Measurements from ENCODE around the gene RIC8B.

RIC8B gene

DNA sequence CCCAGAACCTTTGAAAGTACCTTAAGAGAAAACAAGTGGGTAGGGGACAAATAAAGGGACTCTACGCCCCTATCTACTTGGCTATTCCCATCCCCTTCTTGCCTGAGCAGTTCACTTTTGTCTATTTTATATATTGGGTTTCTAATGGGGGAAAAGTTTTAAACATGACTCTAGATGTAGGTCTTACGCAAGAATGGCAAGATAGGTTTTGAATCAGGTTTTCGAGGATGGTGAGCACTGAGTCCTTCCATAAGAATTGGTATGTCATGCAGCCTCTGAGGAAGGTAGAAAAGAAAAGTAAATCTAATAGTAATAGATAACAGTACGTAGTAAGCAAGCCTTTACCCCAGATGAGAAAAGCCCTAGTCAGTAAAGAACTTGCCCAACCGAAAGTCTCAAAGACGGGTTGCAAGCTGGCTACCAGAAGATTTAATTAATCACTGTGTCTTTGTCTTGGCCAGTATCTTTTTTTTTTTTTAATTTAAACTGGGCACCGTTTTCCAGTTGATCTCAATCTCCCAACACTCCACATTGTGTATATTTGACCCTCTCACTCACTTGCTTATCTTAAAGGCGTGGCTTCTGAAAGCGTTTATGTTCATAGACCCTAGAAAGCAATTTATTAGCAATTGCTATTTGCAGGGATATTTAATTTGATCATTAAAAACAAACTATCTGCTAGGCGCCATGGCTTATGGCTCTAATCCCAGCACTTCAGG is 94.7 kb downstream of the RIC8B start:
- no peak for DNase-seq (ENCODE audit: low read depth)

DNA sequence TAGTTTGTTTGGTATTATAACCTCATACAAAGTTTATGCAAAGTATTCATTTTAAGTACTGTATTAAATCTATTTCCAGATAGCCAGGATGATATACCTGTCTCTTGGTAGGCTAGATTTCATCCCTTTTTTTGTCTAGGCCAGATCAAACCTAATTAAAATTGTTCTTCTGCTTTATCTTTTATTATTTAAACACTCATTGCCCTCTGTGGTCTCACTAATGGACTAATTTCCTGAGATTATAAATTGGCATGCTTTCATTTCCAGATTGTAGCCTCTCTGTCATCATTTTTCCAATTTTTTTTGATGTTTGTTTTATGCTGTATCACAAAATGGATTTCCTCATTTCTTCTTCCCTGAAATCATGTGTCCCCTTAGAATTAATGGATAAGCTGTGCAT is 95.6 kb downstream of the RIC8B start:
- DNase-seq (ENCODE audit: low read depth): no peak

DNA sequence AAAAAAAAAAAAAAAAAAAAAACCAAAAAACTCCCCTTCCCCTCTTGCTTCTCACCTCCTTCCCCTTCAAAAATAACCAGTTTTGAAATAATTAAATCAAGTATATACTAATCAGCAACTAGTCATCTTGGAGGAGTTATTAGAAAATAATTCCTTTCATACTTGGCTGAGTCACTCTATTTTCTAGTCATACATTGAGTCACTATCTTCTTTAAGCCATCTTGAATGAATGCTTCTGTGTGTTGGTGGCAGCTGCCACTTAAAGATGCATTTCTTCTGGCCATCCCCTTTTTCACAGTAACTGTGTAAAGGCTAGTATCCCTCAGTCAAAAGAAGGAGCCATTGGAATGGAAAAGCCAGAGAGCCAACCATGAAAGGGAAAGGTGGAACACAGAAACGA is 97.0 kb downstream of the RIC8B start:
- no peak for DNase-seq (ENCODE audit: low read depth)

DNA sequence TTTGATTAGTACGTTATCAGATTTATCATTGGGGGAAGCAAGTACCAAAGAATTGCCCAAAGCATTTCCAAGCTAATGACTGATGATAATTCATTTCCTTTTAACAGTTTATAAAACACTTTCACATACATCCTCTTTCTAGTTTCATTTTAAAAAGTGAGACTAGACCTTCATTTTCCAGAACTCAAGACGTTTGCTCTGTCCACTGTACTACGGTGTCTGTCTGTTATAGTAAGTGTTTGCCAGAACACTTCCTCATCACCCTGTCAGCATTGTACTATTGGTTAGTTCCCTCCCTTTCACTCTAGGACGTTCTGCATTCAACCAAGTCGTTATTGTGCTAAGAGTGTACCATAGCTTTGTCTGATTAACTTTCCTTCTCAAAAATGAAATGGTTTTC is 99.5 kb downstream of the RIC8B start:
- no peak for DNase-seq (ENCODE audit: low read depth)

DNA sequence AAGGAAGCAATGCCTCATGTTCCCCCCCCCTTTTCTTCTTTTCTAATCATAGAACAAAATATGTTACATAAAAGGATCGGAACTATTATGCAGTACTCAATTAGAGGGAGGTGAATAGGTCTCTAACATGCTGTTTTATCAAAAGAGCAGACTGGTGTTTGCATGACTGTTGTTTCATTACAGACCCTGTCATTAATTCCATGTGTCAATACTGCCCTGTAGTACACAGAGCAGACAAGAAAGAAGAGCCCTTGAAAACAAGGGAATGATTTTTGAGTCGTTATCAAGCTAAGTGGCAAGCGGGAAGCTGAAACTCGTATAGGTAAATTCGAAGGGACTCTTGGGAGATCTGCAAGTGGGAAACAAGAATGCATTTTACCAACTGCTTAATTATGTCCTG is 104.3 kb downstream of the RIC8B start:
- no peak for DNase-seq (ENCODE audit: low read depth)

DNA sequence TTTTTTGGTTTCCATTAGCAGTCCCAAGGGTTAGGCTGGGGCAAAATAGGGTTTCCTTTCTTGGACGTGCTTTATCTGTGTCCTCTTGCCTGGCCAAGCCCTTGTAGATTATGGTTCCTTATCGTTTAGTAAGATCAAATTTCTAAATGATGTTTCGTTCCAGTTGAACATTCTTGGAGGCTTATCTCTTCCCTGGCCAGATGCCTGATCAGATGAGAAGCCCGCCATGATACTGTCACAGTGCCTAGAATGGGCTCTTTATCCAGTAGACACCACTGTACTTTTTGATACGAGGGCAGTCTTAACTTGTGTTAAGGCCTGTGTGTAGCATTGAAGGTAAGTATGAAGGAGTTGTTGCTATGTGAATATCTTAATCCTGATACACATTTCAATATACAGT is 105.1 kb downstream of the RIC8B start:
- DNase-seq (ENCODE audit: low read depth): no peak

DNA sequence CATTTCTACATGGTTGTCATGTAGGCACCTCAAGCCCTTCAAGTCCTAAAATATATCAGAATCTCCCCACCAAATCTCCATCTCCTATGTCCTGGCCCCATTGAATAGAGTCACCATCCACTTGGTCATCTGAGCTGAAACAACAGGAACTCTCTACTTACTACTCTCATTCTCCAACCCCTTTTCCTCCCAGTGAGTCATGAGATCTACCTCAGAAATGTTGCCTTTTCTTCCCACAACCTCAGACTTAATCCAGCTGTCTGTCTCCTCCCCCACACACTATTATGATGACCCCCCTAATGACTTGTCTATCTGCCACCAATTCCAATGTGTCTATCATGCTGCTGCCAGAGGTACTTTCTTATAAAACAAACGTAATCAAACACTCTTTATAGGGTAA is 108.9 kb downstream of the RIC8B start:
- DNase-seq (ENCODE audit: low read depth): no peak

DNA sequence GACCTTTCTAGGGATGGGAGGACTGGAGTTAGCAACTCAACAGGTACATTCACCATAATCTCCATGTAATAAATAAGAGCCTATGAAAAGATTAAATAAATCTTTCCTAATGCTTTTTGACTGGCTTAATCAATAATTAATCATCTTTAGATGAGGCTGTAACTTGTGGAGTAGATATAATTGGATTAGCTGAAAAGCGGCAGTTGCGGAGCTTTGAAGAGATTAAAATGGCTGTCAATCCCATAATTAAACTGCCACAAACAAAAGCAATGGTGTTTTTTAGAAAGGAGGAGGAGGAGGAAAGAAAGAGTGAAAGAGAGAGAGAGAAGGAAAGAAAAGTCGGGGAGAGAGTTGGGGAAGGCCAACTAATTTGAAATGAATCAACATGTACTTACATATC is 110.5 kb downstream of the RIC8B start:
- DNase-seq (ENCODE audit: low read depth): no peak

DNA sequence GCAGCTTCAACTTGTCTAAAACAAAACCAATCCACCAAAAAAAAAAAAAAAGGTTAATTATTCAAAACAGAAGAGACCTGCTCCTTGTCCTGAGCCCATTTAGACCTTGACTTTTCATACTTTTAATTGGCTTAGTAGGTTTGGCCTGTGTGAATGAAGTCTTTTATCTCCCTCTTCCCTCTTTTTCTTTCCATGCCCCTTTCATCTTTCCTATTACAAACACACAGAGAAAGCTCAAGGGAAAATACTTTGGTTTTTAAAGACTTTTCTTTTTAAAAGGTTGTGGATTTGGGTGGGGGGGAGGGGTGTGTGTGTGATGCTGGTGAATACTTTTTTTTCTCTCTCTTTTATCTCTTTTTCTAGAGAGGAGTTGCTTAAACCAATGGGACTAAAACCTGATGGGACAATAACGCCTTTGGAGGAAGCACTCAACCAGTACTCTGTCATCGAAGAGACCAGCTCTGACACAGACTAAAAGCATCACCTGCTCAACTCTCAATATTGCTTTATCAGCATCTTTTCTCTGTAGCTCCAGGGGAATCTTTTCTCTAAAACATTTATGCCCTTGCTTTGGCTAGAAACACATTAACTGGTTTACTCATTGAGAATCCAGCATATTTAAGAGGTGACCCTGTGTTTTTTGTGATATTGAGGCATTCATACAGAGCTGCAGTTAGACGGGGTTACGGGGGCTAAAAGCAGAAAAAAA is 111.2 kb downstream of the RIC8B start:
- DNase-seq (ENCODE audit: low read depth): no peak

DNA sequence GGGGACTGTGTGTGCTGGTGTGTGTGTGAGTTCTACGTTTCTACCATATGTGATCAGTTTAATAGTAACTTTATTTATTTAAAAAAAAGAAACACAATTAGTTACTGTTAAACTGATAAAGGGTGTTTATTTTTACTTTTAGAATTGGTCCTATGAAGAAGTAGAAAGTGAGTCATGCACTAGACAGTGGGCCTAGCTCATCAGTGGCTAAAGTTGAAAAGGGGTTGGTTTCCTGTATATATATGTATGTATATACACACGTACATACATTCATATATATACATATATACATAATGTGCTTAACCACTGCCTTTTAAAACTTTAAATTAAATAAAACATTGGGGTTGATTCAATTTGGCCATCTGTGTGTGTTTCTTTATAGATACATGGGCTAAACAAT is 112.5 kb downstream of the RIC8B start:
- DNase-seq (ENCODE audit: low read depth): no peak

DNA sequence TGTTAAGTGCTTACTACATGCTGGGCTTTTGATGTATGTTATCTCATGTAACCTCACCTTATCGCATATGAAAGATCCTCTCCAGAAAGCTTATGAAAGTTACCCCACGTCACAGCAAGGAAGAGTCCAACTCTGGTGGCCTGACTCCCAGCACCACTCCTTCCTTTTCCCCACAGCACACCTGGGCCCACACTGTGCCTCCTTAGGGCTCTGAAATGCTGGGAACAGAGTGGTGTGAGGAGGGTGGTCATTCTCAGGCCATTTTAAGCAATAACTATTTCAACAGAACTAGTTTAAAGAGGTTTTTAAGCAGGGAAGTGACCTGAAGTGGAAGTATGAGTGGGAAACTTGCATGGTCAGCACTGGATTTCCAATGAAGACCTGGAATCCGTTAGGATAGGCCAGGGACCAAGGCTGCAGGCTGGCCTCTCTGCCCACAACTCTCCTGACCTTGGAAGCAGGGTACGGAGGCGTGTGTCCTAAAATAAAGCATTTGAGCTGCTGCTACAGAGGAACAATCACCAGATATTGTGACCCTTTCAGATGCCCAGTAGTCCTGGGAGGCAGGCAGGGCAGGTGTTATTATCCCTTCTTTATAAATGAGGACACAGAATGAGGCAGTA is 114.0 kb downstream of the RIC8B start:
- no peak for DNase-seq (ENCODE audit: low read depth)

DNA sequence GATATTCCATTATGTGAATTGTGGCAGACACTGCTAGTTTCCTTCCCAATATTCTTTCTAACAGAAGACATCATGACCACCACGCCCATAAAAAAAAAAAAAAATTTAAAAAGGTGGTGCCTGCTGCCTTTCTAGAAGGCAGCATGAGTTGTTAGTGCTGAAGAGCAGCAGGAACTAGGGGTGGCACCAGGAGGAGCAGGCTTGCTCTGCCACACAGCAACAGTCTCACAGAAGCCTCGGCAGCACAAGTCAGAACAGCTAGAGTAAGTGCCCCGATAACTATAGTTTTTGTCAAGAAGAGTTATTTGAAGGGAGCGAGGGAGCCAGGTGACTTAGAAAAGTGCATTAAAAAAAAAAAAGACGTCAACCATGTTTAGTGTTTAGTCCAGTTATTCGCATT is 114.8 kb downstream of the RIC8B start:
- no peak for DNase-seq (ENCODE audit: low read depth)

DNA sequence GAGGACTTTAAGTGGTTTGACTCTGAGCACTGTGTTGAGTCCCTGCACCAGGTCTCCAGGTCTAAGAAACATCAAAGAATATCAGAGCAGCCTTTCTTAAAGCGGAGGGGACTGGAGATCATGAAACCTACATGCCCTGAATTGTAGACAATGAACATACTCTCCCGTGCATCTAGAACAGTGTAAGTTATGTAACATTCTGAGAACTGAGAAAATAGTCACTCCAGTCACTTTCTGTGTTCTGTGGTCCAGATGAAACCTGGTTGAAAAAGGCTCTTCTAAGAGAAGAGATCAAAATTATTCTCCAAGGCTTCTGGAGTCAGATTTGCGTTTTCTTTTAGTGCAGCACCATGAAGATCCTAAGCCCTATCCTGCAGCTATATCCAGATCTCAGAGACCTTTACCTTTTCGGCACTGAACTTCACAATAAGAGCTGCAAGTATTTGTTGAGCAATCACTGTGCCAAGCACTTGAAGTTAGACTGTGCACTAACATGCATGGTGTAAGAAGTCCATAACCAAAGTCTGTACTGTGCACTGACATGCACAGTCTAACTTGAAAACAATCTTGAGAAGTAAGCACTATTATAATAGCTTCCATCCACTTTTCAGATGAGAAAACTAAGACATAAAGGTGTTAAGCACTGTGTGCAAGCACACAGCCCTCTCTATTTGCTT is 115.6 kb downstream of the RIC8B start:
- no peak for DNase-seq (ENCODE audit: low read depth)

DNA sequence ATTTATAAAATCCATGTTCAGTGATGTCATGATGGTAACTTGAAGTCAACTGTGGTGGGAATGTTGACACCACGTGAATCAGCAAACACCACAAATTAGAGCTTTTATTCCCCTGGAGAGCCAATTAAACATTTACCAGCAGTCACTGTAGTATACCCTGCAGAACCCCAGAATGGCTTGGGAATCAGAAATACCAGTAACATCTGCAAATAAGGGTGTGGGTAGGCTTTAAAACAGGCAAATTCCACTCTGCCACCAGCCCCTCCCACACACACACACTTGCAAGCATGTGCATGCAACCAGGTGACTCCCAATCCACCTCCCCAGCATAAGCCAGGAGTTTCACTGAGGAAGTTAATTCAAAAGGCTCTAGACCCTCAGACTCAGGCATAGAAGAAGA is 117.6 kb downstream of the RIC8B start:
- DNase-seq (ENCODE audit: low read depth): no peak

DNA sequence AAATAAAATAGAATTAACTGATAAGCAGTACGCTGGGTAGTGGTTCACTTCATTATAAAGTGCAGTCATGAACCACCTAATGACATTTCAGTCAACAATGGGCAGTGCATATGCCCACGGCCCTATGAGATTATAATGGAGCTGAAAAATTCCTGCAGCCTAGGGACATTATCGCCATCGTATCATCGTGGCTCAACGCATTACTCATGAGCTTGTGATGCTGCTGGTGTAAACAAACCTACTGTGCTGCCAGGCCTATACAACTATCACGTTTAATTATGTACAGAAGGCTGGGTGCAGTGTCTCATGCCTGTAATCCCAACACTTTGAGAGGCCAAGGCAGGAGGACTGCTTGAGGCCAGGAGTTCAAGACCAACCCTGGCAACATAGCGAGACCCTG is 119.0 kb downstream of the RIC8B start:
- DNase-seq (ENCODE audit: low read depth): no peak

DNA sequence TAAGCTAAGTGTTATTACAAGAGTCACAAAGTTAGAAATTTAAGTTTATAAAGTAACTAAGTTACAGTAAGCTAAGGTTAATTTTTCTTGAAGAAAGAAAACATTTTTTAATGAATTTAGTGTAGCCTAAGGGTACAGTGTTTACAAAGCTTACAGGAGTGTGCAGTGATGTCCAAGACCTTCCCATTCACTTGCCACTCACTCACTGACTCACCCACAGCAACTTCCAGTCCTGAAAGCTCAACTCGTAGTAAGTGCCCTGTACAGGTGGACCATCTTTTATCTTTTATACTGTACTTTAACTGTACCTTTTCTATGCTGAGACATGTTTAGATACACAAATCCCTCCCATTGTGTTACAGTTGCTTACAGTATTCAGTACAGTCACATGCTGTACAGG is 120.3 kb downstream of the RIC8B start:
- no peak for DNase-seq (ENCODE audit: low read depth)

DNA sequence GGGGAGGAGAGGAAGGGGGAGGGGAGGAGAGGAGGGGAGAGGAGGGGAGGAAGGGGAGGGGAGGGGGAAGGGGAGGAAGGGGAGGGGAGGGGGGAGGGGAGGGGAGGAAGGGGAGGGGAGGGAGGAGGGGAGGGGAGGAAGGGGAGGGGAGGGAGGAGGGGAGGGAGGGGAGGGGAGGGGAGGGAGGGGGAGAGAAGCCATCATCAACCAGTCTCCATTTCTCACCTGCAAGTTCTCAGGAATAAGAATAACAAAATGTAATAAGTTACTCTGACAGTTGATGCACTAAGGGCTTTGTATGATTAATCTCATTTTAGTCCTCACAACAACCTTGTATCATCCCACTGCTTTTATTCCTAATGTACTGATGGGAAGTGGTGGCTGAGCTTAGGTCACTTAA is 122.1 kb downstream of the RIC8B start:
- DNase-seq (ENCODE audit: low read depth): no peak

DNA sequence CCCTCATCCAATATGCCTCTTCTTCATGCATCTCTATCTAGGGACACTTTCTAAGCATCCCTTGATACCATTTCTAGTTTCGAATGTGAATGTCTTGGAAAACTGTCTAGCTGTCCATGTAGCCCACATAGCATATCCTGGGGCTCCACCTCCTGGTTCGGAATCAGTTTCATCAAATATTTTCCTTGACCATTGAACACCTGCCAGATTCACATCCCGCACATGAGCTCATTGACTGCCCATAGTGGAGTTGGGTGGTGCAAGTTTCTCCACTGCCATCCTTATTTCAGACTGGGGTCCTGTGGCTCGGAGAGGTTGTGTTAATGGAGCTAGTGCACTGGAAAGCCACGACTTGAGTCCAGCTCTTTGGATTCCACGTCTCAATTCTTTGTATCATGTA is 122.6 kb downstream of the RIC8B start:
- DNase-seq (ENCODE audit: low read depth): no peak

DNA sequence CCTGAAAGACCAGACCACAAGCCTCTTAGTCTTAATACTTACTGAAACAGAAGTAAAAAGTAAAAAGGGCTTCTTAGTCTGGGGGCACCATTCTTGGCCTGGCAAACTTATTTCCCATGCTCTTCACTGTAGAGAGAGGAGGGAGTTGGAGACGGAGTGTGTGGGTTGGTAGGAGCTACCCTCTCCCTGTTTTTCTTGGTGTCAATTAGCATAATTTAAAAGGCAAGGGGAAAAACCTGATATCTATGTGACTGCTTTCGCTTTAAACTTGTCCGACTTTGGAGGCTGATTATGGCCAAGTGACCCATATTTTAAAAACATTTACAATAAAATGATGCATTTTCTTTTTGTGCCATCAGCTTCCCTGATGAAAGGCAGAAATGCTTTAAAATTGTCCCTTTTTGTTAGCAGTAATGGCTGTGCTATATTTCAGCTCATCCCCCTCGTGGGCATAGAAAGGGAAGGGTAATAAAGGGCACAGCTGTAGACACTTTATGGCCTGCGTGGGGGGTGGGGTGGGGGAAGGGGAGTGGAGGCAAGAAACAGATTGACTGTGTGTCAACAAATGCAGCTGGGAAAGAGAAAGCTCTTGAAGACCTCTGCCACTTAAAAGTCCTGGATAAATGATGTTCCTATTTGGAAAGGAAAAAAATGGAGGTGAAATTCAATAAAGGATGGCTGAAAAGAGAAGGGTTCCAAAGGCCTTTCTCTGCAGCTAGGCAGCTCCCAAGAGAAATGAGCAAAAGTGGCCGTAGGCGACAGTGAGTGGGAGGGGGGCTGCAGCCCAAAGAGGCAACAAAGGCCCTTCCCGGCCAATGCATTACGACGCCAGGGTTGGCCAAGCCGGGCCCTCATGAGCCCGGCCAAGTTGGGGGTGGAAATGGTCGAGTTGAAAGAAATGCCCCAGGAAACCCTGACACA is 123.8 kb downstream of the RIC8B start:
- no peak for DNase-seq (ENCODE audit: low read depth)

DNA sequence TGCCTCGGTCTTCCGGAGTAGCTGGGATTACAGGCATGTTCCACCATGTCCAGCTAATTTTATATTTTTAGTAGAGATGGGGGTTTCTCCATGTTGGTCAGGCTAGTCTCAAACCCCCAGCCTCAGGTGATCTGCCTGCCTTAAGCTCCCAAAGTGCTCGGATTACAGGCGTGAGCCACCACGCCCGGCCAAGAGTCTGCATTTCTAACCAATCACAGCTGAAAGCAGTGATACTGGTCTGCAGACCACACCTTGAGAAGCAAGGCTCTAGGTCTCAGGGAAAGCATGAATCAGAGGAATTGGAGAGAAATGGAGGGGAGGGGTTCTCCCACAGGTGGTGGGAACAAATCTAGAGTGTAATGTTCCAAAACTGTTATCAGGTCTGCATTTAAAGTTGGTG is 126.1 kb downstream of the RIC8B start:
- no peak for DNase-seq (ENCODE audit: low read depth)

DNA sequence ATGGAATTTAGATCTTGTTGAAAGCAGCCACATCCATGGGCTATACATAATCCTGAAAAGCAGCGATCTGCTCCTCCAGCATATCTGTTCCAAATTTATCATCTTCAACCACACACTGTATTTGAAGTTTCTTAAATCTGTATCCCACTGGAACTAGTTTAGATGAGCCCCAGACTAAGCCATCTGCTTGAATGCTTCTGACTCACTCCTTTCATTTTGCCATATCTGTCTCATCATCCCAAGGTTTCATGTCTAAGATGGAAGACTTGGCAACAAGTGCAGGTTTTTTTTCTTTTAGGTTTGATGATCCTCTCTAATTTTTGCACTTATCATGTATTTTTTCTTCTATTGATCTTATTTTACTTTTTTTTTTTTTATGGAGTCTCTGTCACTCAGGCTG is 126.8 kb downstream of the RIC8B start:
- no peak for DNase-seq (ENCODE audit: low read depth)

DNA sequence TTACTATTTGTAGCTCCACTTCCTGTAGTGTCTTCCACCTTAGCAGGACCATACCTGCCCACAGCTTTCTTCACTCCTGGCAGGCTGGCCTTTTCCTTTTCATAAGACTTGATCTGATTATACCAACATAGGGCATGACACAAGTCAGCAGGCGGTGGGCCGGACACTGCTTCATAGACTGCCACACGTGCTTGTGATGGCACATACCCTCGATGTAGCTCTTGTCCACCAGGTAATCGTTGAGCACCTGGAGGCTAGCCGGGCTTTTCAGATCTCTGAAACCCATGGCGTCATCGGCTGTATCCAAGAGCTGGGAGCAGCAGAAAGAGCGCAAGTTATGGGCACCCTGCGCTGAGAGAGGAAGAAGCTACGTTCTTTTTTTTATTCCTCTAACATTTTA is 127.6 kb downstream of the RIC8B start:
- DNase-seq (ENCODE audit: low read depth): no peak

All from activated T-cell treated with anti-CD3 and anti-CD28 coated beads for 24 hours (primary cell).